MCF 10A (cell line): Measurements from ENCODE around the gene TEX48. TPM values are rescaled to one million over a fixed set of nuclear protein-coding genes. Genes with fewer than 3 reads are reported as not detected.

ENCODE experiments used
- BruUV-seq: library from RNA; stranded (reverse); fragments of 400-500 nt; replicated peaks from 2 replicates; lab custom pipeline; 2021; lab: Mats Ljungman, UMichigan
- CTCF ChIA-PET: fragments of 300-600 bp; sonication (Branson Sonifier 250); formaldehyde crosslinking; extraction: SDS; loops from one replicate; lab custom pipeline; 2021; ENCODE audit warnings: antibody characterized with exemption, inconsistent platforms; lab: Yijun Ruan, JAX
- POLR2A ChIA-PET: fragments of 300-600, 350-650 bp; sonication (Branson Sonifier 250); formaldehyde crosslinking; extraction: SDS; loops from one replicate; lab custom pipeline; 2020; ENCODE audit warnings: antibody characterized with exemption, inconsistent platforms; lab: Yijun Ruan, JAX
- DNase-seq: peaks from one replicate; pipeline ENCODE4 v3.0.0-alpha.2; 2018; ENCODE audit not compliant: unreplicated experiment
- H3K27ac Mint-ChIP-seq: one replicate; pipeline ENCODE4 v1.8.0; 2022; ENCODE audit warnings: mild to moderate bottlenecking, low read depth, mixed read lengths; ENCODE audit not compliant: unreplicated experiment
- H3K27me3 Mint-ChIP-seq: one replicate; pipeline ENCODE4 v1.8.0; 2022; ENCODE audit warnings: mixed read lengths; ENCODE audit not compliant: insufficient read depth, unreplicated experiment
- H3K36me3 Mint-ChIP-seq: one replicate; pipeline ENCODE4 v1.8.0; 2022; ENCODE audit warnings: mild to moderate bottlenecking, moderate library complexity, mixed read lengths; ENCODE audit not compliant: insufficient read depth, unreplicated experiment
- H3K4me1 Mint-ChIP-seq: one replicate; pipeline ENCODE4 v1.8.0; 2022; ENCODE audit warnings: mixed read lengths; ENCODE audit not compliant: insufficient read depth, unreplicated experiment
- H3K4me3 Mint-ChIP-seq: one replicate; pipeline ENCODE4 v1.8.0; 2022; ENCODE audit warnings: mild to moderate bottlenecking, moderate library complexity, mixed read lengths; ENCODE audit not compliant: unreplicated experiment
- H3K9me3 Mint-ChIP-seq: one replicate; pipeline ENCODE4 v1.8.0; 2022; ENCODE audit warnings: mixed read lengths; ENCODE audit not compliant: unreplicated experiment
- intact Hi-C: fragments of 100-400 bp; cut with micrococcal nuclease; formaldehyde crosslinking; loops from 2 replicates; pipeline ENCODE4 v1.14.1; 2022
- total RNA-seq: library from RNA; stranded (reverse); gene quantifications from 2 replicates; pipeline ENCODE4 v1.2.3, GENCODE V29; 2022
- TF ChIP-seq, protein P1 (sequence below): fragments of 200-600 bp; IDR thresholded peaks from one replicate; pipeline ENCODE4 v1.8.0; 2022; ENCODE audit warnings: antibody characterized with exemption, mild to moderate bottlenecking; ENCODE audit not compliant: unreplicated experiment

The TEX48 gene
- total RNA-seq, 1 experiment from 2014 or later, result not detected

DNA sequence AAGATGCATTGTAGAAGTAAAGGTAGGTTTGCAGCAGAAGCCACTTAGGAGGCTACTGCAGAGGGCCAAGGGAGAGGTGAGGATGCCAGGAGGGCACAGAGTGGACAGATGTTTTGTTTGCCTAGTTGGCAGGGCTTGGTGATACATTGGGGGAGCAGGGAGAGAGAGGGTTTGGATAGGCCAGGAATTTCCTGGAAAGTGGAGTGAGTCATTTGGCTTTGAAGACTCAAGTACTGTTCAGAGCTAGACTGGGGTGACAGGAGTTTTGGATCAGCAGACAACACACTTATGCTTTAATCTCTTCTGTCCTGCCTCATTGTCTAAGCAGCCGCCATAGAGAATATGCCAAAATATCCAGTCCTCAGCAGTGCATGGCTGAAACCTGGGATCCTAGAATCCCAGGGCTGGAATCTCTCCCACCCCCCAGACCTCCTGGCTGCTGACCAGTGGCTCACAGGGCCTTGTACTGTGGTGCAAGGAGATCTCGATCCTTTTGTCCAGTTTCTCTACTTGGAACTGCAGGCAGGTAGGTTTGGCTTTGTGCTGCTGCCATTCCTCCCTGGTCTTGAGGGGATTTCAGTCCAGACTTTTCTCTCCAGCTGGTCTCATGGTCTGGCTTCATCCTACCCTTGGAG, 59.9 kb downstream of the TEX48 start:
- intact Hi-C loops, result no loop called here
- BruUV-seq, result no TSS peak
- CTCF ChIA-PET, result interaction anchor here (0.5 to 0.8 kb wide), 4 partner anchors 66 to 1863 kb away, joined by 3 read pairs; no protein-coding TSS in a partner anchor
- POLR2A ChIA-PET, result interaction anchor here (1.8 kb wide), 1 partner anchor 10 kb away, joined by 5 read pairs; no protein-coding TSS in a partner anchor
- peaks cover 9% of the 10 kb centered on the region for H3K4me1 Mint-ChIP-seq
- peak; percentile 63 for DNase-seq
- H3K27ac Mint-ChIP-seq, result no peak overlapping the region
- TF ChIP-seq, protein P1, sequence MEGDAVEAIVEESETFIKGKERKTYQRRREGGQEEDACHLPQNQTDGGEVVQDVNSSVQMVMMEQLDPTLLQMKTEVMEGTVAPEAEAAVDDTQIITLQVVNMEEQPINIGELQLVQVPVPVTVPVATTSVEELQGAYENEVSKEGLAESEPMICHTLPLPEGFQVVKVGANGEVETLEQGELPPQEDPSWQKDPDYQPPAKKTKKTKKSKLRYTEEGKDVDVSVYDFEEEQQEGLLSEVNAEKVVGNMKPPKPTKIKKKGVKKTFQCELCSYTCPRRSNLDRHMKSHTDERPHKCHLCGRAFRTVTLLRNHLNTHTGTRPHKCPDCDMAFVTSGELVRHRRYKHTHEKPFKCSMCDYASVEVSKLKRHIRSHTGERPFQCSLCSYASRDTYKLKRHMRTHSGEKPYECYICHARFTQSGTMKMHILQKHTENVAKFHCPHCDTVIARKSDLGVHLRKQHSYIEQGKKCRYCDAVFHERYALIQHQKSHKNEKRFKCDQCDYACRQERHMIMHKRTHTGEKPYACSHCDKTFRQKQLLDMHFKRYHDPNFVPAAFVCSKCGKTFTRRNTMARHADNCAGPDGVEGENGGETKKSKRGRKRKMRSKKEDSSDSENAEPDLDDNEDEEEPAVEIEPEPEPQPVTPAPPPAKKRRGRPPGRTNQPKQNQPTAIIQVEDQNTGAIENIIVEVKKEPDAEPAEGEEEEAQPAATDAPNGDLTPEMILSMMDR, result no peak
- no peaks in the 10 kb centered on the region for H3K9me3 Mint-ChIP-seq
- H3K4me3 Mint-ChIP-seq, result no peak overlapping the region
- H3K27me3 Mint-ChIP-seq, result no peaks in the 10 kb centered on the region
- H3K36me3 Mint-ChIP-seq, result peaks cover 12% of the 10 kb centered on the region

DNA sequence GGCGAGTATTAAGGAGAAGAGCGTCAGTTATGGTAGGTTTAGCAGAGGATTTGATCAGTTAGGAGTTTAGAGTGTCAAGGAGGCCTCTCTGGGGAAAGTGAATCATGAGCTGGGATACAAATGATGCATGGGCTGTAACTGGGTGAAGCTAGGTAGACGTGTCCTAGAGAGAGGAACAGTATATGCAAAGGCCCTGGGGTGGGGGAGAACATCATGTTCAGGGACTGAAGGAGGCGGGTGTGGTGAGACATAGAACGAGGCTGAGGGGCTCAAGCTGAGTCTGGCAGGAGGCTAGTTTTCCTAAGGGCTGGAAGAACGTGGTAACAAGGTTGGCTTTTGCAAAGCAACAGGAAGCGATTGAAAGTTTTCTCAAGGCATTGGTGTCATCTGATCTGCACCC, 60.4 kb downstream of the TEX48 start:
- H3K9me3 Mint-ChIP-seq, result no peaks in the 10 kb centered on the region
- H3K27me3 Mint-ChIP-seq, result no peaks in the 10 kb centered on the region
- TF ChIP-seq, protein P1, result no peak
- no peak overlapping the region for H3K27ac Mint-ChIP-seq
- H3K4me3 Mint-ChIP-seq, result no peak overlapping the region
- no TSS peak for BruUV-seq
- H3K4me1 Mint-ChIP-seq, result peaks cover 9% of the 10 kb centered on the region
- peaks cover 12% of the 10 kb centered on the region for H3K36me3 Mint-ChIP-seq
- intact Hi-C loops, result no loop called here
- ChIA-PET POLR2A (interaction anchor here (1.8 kb wide), 1 partner anchor 10 kb away, joined by 5 read pairs; no protein-coding TSS in a partner anchor), CTCF (interaction anchor here (0.5 to 0.8 kb wide), 5 partner anchors 27 to 1864 kb away, joined by 3 read pairs; no protein-coding TSS in a partner anchor)
- no peak for DNase-seq

DNA sequence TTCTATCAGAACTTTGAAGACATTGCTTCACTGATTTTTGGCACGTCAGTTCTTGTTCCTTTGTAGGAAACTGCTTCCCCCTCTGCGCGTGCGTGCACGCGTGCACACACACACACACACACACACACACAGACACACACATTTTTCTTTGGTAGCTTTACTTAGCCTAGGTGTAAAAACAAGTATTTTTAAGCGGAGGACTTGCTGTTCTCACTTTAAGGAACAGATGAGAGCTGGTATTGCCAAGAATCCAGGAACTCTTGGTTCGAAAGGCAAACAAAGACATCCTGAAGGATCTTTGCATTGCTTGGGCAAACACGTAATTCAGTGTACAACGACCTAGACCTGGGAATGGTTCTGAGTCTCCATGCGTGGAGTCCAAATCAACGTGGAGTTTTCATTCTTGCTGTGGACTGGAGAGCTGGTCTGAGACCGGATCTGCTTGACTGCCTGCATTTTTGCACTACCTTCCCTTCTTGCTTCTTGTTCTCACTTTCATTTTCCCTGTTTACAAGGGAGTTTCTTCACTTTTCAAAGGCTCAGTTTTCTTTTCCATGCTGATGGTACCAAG, 62.7 kb downstream of the TEX48 start:
- intact Hi-C loops, result no loop called here
- DNase-seq, result no peak
- no TSS peak for BruUV-seq
- no peak overlapping the region for H3K4me3 Mint-ChIP-seq
- no peaks in the 10 kb centered on the region for H3K27me3 Mint-ChIP-seq
- CTCF ChIA-PET, result interaction anchor here (0.6 to 1.3 kb wide), 3 partner anchors 116 to 511 kb away, joined by 3 to 5 read pairs (median 5); no protein-coding TSS in a partner anchor
- H3K9me3 Mint-ChIP-seq, result no peaks in the 10 kb centered on the region
- peaks cover 9% of the 10 kb centered on the region for H3K4me1 Mint-ChIP-seq
- H3K36me3 Mint-ChIP-seq, result peaks cover 15% of the 10 kb centered on the region
- TF ChIP-seq, protein P1, result no peak
- no peak overlapping the region for H3K27ac Mint-ChIP-seq
- POLR2A ChIA-PET, result interaction anchor here (0.6 kb wide), 1 partner anchor 14 kb away, joined by 3 read pairs; no protein-coding TSS in a partner anchor
